H1 (cell line): Measurements from ENCODE around the gene MYO7B. TPM values are rescaled to one million over a fixed set of nuclear protein-coding genes. Genes with fewer than 3 reads are reported as not detected.

Experiments used
- CTCF ChIA-PET: fragments of 300-600 bp; sonication (Branson Sonifier 250); formaldehyde crosslinking; loops from one replicate; lab custom pipeline; 2021; ENCODE audit not compliant: partially characterized antibody; lab: Charles Lee
- POLR2A ChIA-PET: fragments of 300-600 bp; sonication (Branson Sonifier 250); formaldehyde crosslinking; loops from one replicate; lab custom pipeline; 2021; ENCODE audit warnings: inconsistent platforms; ENCODE audit not compliant: partially characterized antibody; lab: Charles Lee
- DNase-seq, 2 experiments: peaks; one replicate each; pipeline versions ENCODE4 v3.0.0 to v3.0.0-alpha.2; 2010 to 2022; ENCODE audit warnings: low spot score in 2 of 2, low read depth in 1 of 2, mixed read lengths in 1 of 2
- FAIRE-seq: peaks from 2 replicates; lab custom pipeline; 2011; peaks lifted over from hg19 to GRCh38; lab: Jason Lieb, UNC
- H2AFZ ChIP-seq: 2 replicates; pipeline ENCODE4 v1.8.1; 2012; ENCODE audit warnings: low read length, inconsistent platforms
- H2AK5ac ChIP-seq: 2 replicates; pipeline ENCODE4 v1.6.1; 2013; ENCODE audit warnings: low read depth, low read length
- H2BK120ac ChIP-seq: replicated peaks from 2 replicates; pipeline ENCODE3; 2013; ENCODE audit warnings: low read depth, low read length, inconsistent platforms
- H2BK12ac ChIP-seq: 2 replicates; pipeline ENCODE4 v1.6.1; 2013; ENCODE audit warnings: low read depth, low read length
- H2BK15ac ChIP-seq: 2 replicates; pipeline ENCODE4 v1.6.1; 2013; ENCODE audit warnings: low read length
- H2BK20ac ChIP-seq: 2 replicates; pipeline ENCODE4 v1.6.1; 2013; ENCODE audit warnings: low read length
- H2BK5ac ChIP-seq: 2 replicates; pipeline ENCODE4 v1.6.1; 2013; ENCODE audit warnings: low read depth, low read length
- H3K14ac ChIP-seq: 2 replicates; pipeline ENCODE4 v1.6.1; 2013; ENCODE audit warnings: inconsistent platforms; ENCODE audit not compliant: insufficient read length
- H3K18ac ChIP-seq: 2 replicates; pipeline ENCODE4 v1.6.1; 2013; ENCODE audit warnings: low read length; ENCODE audit errors: extremely low read depth
- H3K23ac ChIP-seq: 2 replicates; pipeline ENCODE4 v1.6.1; 2013; ENCODE audit warnings: inconsistent platforms; ENCODE audit not compliant: insufficient read length
- H3K23me2 ChIP-seq: 2 replicates; pipeline ENCODE4 v1.6.1; 2013; ENCODE audit warnings: low read depth, low read length
- H3K27ac ChIP-seq: 2 replicates; pipeline ENCODE4 v1.6.1; 2011; ENCODE audit warnings: low read depth, low read length, inconsistent platforms
- H3K27me3 ChIP-seq, 4 experiments: replicated peaks in 1 of 4; 1 replicate in 1 of 4; 2 replicates in 3 of 4; pipeline versions ENCODE4 v1.6.1 to v1.8.1; 2011 to 2013; ENCODE audit warnings: low read length in 3 of 4, mild to moderate bottlenecking in 3 of 4, inconsistent platforms in 2 of 4, mixed read lengths in 2 of 4, moderate library complexity in 1 of 4; ENCODE audit not compliant: control insufficient read depth in 3 of 4, insufficient read depth in 3 of 4; ENCODE audit errors: extremely low read depth in 1 of 4
- H3K36me3 ChIP-seq, 4 experiments: 2 replicates each; pipeline versions ENCODE4 v1.6.1 to v1.8.1; 2011 to 2013; ENCODE audit warnings: mild to moderate bottlenecking in 4 of 4, low read length in 3 of 4, moderate library complexity in 2 of 4, control low read depth in 1 of 4, inconsistent platforms in 1 of 4; ENCODE audit not compliant: insufficient read depth in 4 of 4, control insufficient read depth in 2 of 4
- H3K4ac ChIP-seq: replicated peaks from 2 replicates; pipeline ENCODE3; 2013; ENCODE audit warnings: low read length, low read depth, mixed read lengths, inconsistent platforms; ENCODE audit not compliant: insufficient read length
- H3K4me1 ChIP-seq, 4 experiments: replicated peaks in 1 of 4; 1 replicate in 1 of 4; 2 replicates in 3 of 4; pipeline versions ENCODE4 v1.6.1 to v1.8.1; 2011 to 2013; ENCODE audit warnings: low read length in 3 of 4, inconsistent platforms in 2 of 4, mixed read lengths in 1 of 4; ENCODE audit not compliant: insufficient read depth in 4 of 4, control insufficient read depth in 3 of 4
- H3K4me2 ChIP-seq, 2 experiments: 2 replicates each; pipeline versions ENCODE4 v1.6.1 to v1.8.1; 2011 to 2013; ENCODE audit warnings: low read depth in 2 of 2, low read length in 2 of 2, control low read depth in 1 of 2, inconsistent platforms in 1 of 2, mild to moderate bottlenecking in 1 of 2; ENCODE audit not compliant: insufficient read depth in 1 of 2
- H3K4me3 ChIP-seq, 4 experiments: fragments of 200-600, 300-600 bp in 1 of 4; sonication (generic), shearing (Covaris generic), sonication (Bioruptor Twin) in 1 of 4; 2 replicates each; pipeline versions ENCODE4 v1.5.1 to v1.8.1; 2011 to 2016; ENCODE audit warnings: low read length in 4 of 4, low read depth in 3 of 4, control low read depth in 2 of 4, inconsistent platforms in 2 of 4, mild to moderate bottlenecking in 2 of 4, mixed read lengths in 1 of 4, moderate library complexity in 1 of 4; ENCODE audit not compliant: insufficient read depth in 2 of 4; ENCODE audit errors: extremely low read depth in 1 of 4
- H3K56ac ChIP-seq: replicated peaks from 2 replicates; pipeline ENCODE3; 2013; ENCODE audit warnings: low read depth, mild to moderate bottlenecking, mixed read lengths, low read length, inconsistent platforms; ENCODE audit not compliant: insufficient read length
- H3K79me1 ChIP-seq: 2 replicates; pipeline ENCODE4 v1.6.1; 2013; ENCODE audit warnings: low read depth, low read length, control low read depth
- H3K79me2 ChIP-seq, 2 experiments: 2 replicates each; pipeline versions ENCODE4 v1.6.1 to v1.8.1; 2012 to 2013; ENCODE audit warnings: low read length in 2 of 2, mild to moderate bottlenecking in 2 of 2, inconsistent platforms in 1 of 2; ENCODE audit not compliant: insufficient read depth in 2 of 2, control insufficient read depth in 1 of 2
- H3K9ac ChIP-seq, 4 experiments: replicated peaks in 1 of 4; 1 replicate in 1 of 4; 2 replicates in 3 of 4; pipeline versions ENCODE4 v1.6.1 to v1.8.1; 2011 to 2013; ENCODE audit warnings: low read depth in 3 of 4, low read length in 3 of 4, control low read depth in 2 of 4, mild to moderate bottlenecking in 2 of 4, moderate library complexity in 2 of 4, inconsistent platforms in 1 of 4; ENCODE audit errors: extremely low read depth in 1 of 4
- H3K9me3 ChIP-seq, 2 experiments: 2 replicates each; pipeline versions ENCODE4 v1.6.1 to v1.8.1; 2012 to 2013; ENCODE audit warnings: mild to moderate bottlenecking in 2 of 2, moderate library complexity in 2 of 2, control low read depth in 1 of 2, inconsistent platforms in 1 of 2, low read depth in 1 of 2, low read length in 1 of 2, mixed read lengths in 1 of 2; ENCODE audit not compliant: insufficient read depth in 2 of 2
- H4K20me1 ChIP-seq, 2 experiments: replicated peaks in 1 of 2; 2 replicates each; pipeline versions ENCODE3 to v1.8.1; 2011 to 2013; ENCODE audit warnings: inconsistent platforms in 2 of 2, low read length in 2 of 2, mild to moderate bottlenecking in 1 of 2; ENCODE audit not compliant: insufficient read depth in 2 of 2, control insufficient read depth in 1 of 2
- H4K5ac ChIP-seq: 2 replicates; pipeline ENCODE4 v1.6.1; 2013; ENCODE audit warnings: low read length, low read depth, mixed read lengths, inconsistent platforms; ENCODE audit not compliant: insufficient read length
- H4K8ac ChIP-seq: 2 replicates; pipeline ENCODE4 v1.8.0; 2013; ENCODE audit warnings: mild to moderate bottlenecking, moderate library complexity, low read length, inconsistent platforms; ENCODE audit not compliant: insufficient read depth; ENCODE audit errors: extremely low read depth
- H4K91ac ChIP-seq: replicated peaks from 2 replicates; pipeline ENCODE3; 2013; ENCODE audit warnings: low read length, mixed read lengths, inconsistent platforms; ENCODE audit not compliant: insufficient read length
- KDM4A ChIP-seq: IDR thresholded peaks from one replicate; pipeline ENCODE4 v1.7.1; 2012; ENCODE audit warnings: low read depth, mild to moderate bottlenecking, moderate library complexity, low read length, inconsistent platforms; ENCODE audit not compliant: severe bottlenecking
- KDM5A ChIP-seq: fragments of 200-600 bp; IDR thresholded peaks from 2 replicates; pipeline ENCODE4 v1.7.1; 2012; ENCODE audit warnings: mild to moderate bottlenecking, low read length, inconsistent platforms, mixed read lengths
- NANOG ChIP-seq: IDR thresholded peaks from 2 replicates; pipeline ENCODE4 v1.6.1; 2011; ENCODE audit warnings: low read length, low read depth, mild to moderate bottlenecking, inconsistent platforms; ENCODE audit not compliant: insufficient read depth, poor library complexity, severe bottlenecking
- NRF1 ChIP-seq: IDR thresholded peaks from 2 replicates; pipeline ENCODE4 v1.6.1; 2011; ENCODE audit warnings: mild to moderate bottlenecking, low read depth, low read length, improper control_type of control experiment
- PHF8 ChIP-seq: fragments of 200-600 bp; sonication (generic); conservative IDR thresholded peaks from 2 replicates; pipeline ENCODE4 v1.7.1; 2012; ENCODE audit warnings: low read depth, mild to moderate bottlenecking, inconsistent platforms, low read length, moderate library complexity
- RNF2 ChIP-seq: fragments of 200-900, 300-1000 bp; sonication (generic); IDR thresholded peaks from 2 replicates; pipeline ENCODE4 v1.7.1; 2016; ENCODE audit warnings: borderline replicate concordance, low read depth, mild to moderate bottlenecking, antibody characterized with exemption, low read length; ENCODE audit not compliant: poor library complexity, severe bottlenecking; ENCODE audit errors: missing control alignments
- SP2 ChIP-seq: IDR thresholded peaks from 2 replicates; pipeline ENCODE4 v1.6.1; 2012; ENCODE audit warnings: mild to moderate bottlenecking, low read length, inconsistent platforms
- TEAD4 ChIP-seq: IDR thresholded peaks from 2 replicates; pipeline ENCODE4 v1.6.1; 2012; ENCODE audit warnings: low read depth, low read length, inconsistent platforms, mixed read lengths
- ZNF274 ChIP-seq: IDR thresholded peaks from 2 replicates; pipeline ENCODE4 v1.7.0; 2012; ENCODE audit warnings: low read length, borderline replicate concordance; ENCODE audit errors: extremely low read depth
- WGBS, 2 experiments: shearing (Covaris generic) in 1 of 2; methylation state at CpG; one replicate each; pipeline versions ENCODE4 v1.1.6 to v1.1.7; 2013 to 2015; ENCODE audit warnings: low lambda C conversion rate in 2 of 2, mixed read lengths in 2 of 2, inconsistent platforms in 1 of 2, low coverage in 1 of 2, missing lambda C conversion rate in 1 of 2; ENCODE audit not compliant: insufficient replicate concordance in 2 of 2, insufficient coverage in 1 of 2, insufficient read length in 1 of 2; ENCODE audit errors: extremely low coverage in 1 of 2, missing lambda C conversion rate in 1 of 2; 5-methylcytosine and 5-hydroxymethylcytosine counted together
- polyA plus RNA-seq, 7 experiments: library from polyadenylated mRNA; depleted of rRNA in 3 of 7; stranded (reverse) in 5 of 7; unstranded in 2 of 7; fragments of >200 nt in 5 of 7; fragments of 200-250 nt in 2 of 7; gene quantifications; 1 replicate in 5 of 7; 2 replicates in 1 of 7; 4 replicates in 1 of 7; pipeline versions ENCODE4 v1.2.1 to v1.2.3, GENCODE V29; 2011 to 2013; ENCODE audit warnings: missing spikeins in 2 of 7, mixed read lengths in 2 of 7
- total RNA-seq: library from RNA; stranded (reverse); fragmentation: NEBNext Ultra II Directional; extraction: Animal tissue kit (Norgen Biotek cat#: 25700); gene quantifications from 2 replicates; pipeline ENCODE4 v1.2.1, GENCODE V29; 2021
- TF ChIP-seq, protein P1 (sequence below), 3 experiments: IDR thresholded peaks; 1 replicate in 2 of 3; 2 replicates in 1 of 3; pipeline versions ENCODE4 v1.5.1 to v1.6.1; 2011; ENCODE audit warnings: low read length in 3 of 3, mild to moderate bottlenecking in 3 of 3, inconsistent platforms in 2 of 3, low read depth in 1 of 3, moderate library complexity in 1 of 3; ENCODE audit not compliant: insufficient read depth in 1 of 3; ENCODE audit errors: control extremely low read depth in 1 of 3

Gene MYO7B
- total and polyA plus RNA-seq, 2 of the 8 experiments (the other 6 are each of a cell fraction or from before 2014, with no cell fraction given) = not detected

DNA sequence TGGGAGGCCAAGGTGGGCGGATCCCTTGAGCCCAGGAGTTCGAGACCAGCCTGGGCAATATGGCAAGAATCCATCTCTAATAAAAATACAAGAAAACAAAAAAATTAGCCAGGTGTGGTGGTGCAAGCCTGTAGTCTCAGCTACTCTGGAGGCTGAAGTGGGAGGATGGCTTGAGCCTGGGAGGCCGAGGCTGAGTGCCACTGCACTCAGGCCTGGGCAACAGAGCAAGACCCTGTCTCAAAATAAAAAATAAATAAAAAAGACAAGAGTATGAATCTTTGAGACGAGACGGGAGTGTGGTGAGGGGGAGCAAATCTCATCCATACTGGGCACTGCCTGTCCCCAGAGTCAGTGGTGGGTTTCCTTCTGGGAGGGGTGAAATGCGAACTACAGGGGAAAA, 122.7 kb downstream of the MYO7B start:
- FAIRE-seq = no peak

More for the DNA sequence above, 122.7 kb downstream of the MYO7B start:
- H2BK120ac ChIP-seq = no peak overlapping the region
- no peak overlapping the region for H3K27ac ChIP-seq
- no peak overlapping the region for H2BK5ac ChIP-seq
- H3K4me2 ChIP-seq = no peak overlapping the region
- DNase-seq = no peak
- H4K8ac ChIP-seq = no peak overlapping the region
- POLR2A ChIA-PET = no interaction called here
- TF ChIP-seq PHF8 (no peak), KDM4A (no peak), KDM5A (no peak), ZNF274 (no peak), NRF1 (no peak), RNF2 (no peak), TEAD4 (no peak), NANOG (no peak), SP2 (no peak)
- TF ChIP-seq, protein P1, sequence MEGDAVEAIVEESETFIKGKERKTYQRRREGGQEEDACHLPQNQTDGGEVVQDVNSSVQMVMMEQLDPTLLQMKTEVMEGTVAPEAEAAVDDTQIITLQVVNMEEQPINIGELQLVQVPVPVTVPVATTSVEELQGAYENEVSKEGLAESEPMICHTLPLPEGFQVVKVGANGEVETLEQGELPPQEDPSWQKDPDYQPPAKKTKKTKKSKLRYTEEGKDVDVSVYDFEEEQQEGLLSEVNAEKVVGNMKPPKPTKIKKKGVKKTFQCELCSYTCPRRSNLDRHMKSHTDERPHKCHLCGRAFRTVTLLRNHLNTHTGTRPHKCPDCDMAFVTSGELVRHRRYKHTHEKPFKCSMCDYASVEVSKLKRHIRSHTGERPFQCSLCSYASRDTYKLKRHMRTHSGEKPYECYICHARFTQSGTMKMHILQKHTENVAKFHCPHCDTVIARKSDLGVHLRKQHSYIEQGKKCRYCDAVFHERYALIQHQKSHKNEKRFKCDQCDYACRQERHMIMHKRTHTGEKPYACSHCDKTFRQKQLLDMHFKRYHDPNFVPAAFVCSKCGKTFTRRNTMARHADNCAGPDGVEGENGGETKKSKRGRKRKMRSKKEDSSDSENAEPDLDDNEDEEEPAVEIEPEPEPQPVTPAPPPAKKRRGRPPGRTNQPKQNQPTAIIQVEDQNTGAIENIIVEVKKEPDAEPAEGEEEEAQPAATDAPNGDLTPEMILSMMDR (IDR thresholded peaks at IDR 0.05; ENCODE audit: control extremely low read depth in 1 of 3, insufficient read depth in 1 of 3, low read depth in 1 of 3, low read length in 3 of 3) = no peak
- TF ChIP-seq, all 59 proteins: peak for 0
- H2BK20ac ChIP-seq = no peak overlapping the region
- CTCF ChIA-PET = interaction anchor here (1.8 kb wide), 1 partner anchor 67 kb away, joined by 7 read pairs; no protein-coding TSS in a partner anchor
- H3K9me3 ChIP-seq = no peaks in the 10 kb centered on the region
- H2BK12ac ChIP-seq = no peak overlapping the region
- H2AFZ ChIP-seq = no peak overlapping the region
- no peaks in the 10 kb centered on the region; a peak in 3 of 7 replicates for H3K4me1 ChIP-seq
- H3K18ac ChIP-seq = no peak overlapping the region
- H4K91ac ChIP-seq = no peak overlapping the region
- no peak overlapping the region for H4K5ac ChIP-seq
- peaks cover 0 to 1% of the 10 kb centered on the region in 2 experiments for H4K20me1 ChIP-seq
- no peaks in the 10 kb centered on the region for H3K79me1 ChIP-seq
- no peaks in the 10 kb centered on the region for H3K23me2 ChIP-seq
- 77% methylated on average over 6 of the region's 6 CpGs; no CpG with 5 or more reads in 1 of the 2 experiments for WGBS, 2 experiments
- H3K14ac ChIP-seq = no peak overlapping the region
- H3K23ac ChIP-seq = no peak overlapping the region
- H2BK15ac ChIP-seq = no peak overlapping the region
- no peak overlapping the region for H3K4ac ChIP-seq
- peaks cover 0 to 4% (median 2%) of the 10 kb centered on the region in 4 experiments; a peak in 3 of 7 replicates for H3K27me3 ChIP-seq
- H3K79me2 ChIP-seq = no peaks in the 10 kb centered on the region
- no peak overlapping the region for H3K9ac ChIP-seq
- no peak overlapping the region for H2AK5ac ChIP-seq
- no peak overlapping the region for H3K4me3 ChIP-seq
- H3K56ac ChIP-seq = no peak overlapping the region
- H3K36me3 ChIP-seq = no peaks in the 10 kb centered on the region
